ENCODE results near the gene EVI2B. TPM values are rescaled to one million over a fixed set of nuclear protein-coding genes. Genes with fewer than 3 reads are reported as not detected.
"Not testable (repeated sequence)": the region's sequence is repeated elsewhere in the genome, so short reads cannot be mapped to it uniquely, and the experiment has no call there.

EVI2B gene
- total RNA-seq: not detected in 2 replicates

GRCh38 chr17:31313982-31314781 lies at the start of gene EVI2B:
Gene EVI2B (minus strand): TSS chr17:31314054. CDS start chr17:31305609, 8,445 bp downstream.
- no peak within 1 kb of the TSS for H3K4me3 ChIP-seq (ENCODE audit: low read depth, low read length)
- TF ChIP-seq CTCF (conservative IDR thresholded peaks at IDR 0.05; ENCODE audit: low read depth, low read length): no peak
- no peak for DNase-seq (ENCODE audit: low read depth)

- no peak for TF ChIP-seq CTCF (conservative IDR thresholded peaks at IDR 0.05; ENCODE audit: low read depth, low read length)
- no peak for DNase-seq (ENCODE audit: low read depth)
- H3K4me3 ChIP-seq (ENCODE audit: low read depth, low read length): no peak overlapping the region
Measured at GRCh38 chr17:31357839-31358394, 44.1 kb upstream of the EVI2B start.

GRCh38 chr17:31357091-31357490 lies 43.2 kb upstream of the EVI2B start:
- DNase-seq (ENCODE audit: low read depth): no peak
- TF ChIP-seq CTCF (conservative IDR thresholded peaks at IDR 0.05; ENCODE audit: low read depth, low read length): no peak
- no peak overlapping the region for H3K4me3 ChIP-seq (ENCODE audit: low read depth, low read length)

- TF ChIP-seq CTCF (conservative IDR thresholded peaks at IDR 0.05; ENCODE audit: low read depth, low read length): no peak
- no peak overlapping the region for H3K4me3 ChIP-seq (ENCODE audit: low read depth, low read length)
- no peak for DNase-seq (ENCODE audit: low read depth)
Measured at GRCh38 chr17:31355935-31356334, 42.1 kb upstream of the EVI2B start.

GRCh38 chr17:31349454-31349853 lies 35.6 kb upstream of the EVI2B start:
- no peak overlapping the region for H3K4me3 ChIP-seq (ENCODE audit: low read depth, low read length)
- no peak for DNase-seq (ENCODE audit: low read depth)
- TF ChIP-seq CTCF (conservative IDR thresholded peaks at IDR 0.05; ENCODE audit: low read depth, low read length): no peak

- not testable (repeated sequence) for DNase-seq (ENCODE audit: low read depth); H3K4me3 ChIP-seq (ENCODE audit: low read depth, low read length)
Measured at GRCh38 chr17:31345191-31345747, 31.4 kb upstream of the EVI2B start.

- DNase-seq (ENCODE audit: low read depth): no peak
- H3K4me3 ChIP-seq (ENCODE audit: low read depth, low read length): no peak overlapping the region
- TF ChIP-seq CTCF (conservative IDR thresholded peaks at IDR 0.05; ENCODE audit: low read depth, low read length): no peak
Measured at GRCh38 chr17:31339906-31340661, 26.2 kb upstream of the EVI2B start.
